GM12891 (cell line): ENCODE results near the gene CTNNA3.

Experiments
- DNase-seq: peaks from one replicate; pipeline ENCODE4 v3.0.0; 2011; ENCODE audit warnings: low spot score; ENCODE audit not compliant: insufficient read length
- FAIRE-seq: peaks from 2 replicates; lab custom pipeline; 2011; peaks lifted over from hg19 to GRCh38; lab: Jason Lieb, UNC
- PAX5 ChIP-seq: IDR thresholded peaks from 2 replicates; pipeline ENCODE4 v1.6.1; 2011; ENCODE audit warnings: low read length, moderate library complexity, mild to moderate bottlenecking; ENCODE audit not compliant: insufficient read depth, severe bottlenecking
- POLR2A ChIP-seq: IDR thresholded peaks from 2 replicates; pipeline ENCODE4 v1.6.1; 2011; ENCODE audit warnings: low read depth, low read length, control low read depth
- POLR2AphosphoS5 ChIP-seq: IDR thresholded peaks from 2 replicates; pipeline ENCODE4 v1.6.1; 2011; ENCODE audit warnings: low read depth, low read length, control low read depth
- POU2F2 ChIP-seq: IDR thresholded peaks from 2 replicates; pipeline ENCODE4 v1.6.1; 2011; ENCODE audit warnings: low read depth, mild to moderate bottlenecking, control low read depth, low read length, moderate library complexity
- SPI1 ChIP-seq: IDR thresholded peaks from 2 replicates; pipeline ENCODE4 v1.6.1; 2011; ENCODE audit warnings: low read depth, low read length, control low read depth
- TAF1 ChIP-seq: IDR thresholded peaks from 2 replicates; pipeline ENCODE4 v1.6.1; 2011; ENCODE audit warnings: low read depth, low read length, control low read depth

CTNNA3 gene

DNA sequence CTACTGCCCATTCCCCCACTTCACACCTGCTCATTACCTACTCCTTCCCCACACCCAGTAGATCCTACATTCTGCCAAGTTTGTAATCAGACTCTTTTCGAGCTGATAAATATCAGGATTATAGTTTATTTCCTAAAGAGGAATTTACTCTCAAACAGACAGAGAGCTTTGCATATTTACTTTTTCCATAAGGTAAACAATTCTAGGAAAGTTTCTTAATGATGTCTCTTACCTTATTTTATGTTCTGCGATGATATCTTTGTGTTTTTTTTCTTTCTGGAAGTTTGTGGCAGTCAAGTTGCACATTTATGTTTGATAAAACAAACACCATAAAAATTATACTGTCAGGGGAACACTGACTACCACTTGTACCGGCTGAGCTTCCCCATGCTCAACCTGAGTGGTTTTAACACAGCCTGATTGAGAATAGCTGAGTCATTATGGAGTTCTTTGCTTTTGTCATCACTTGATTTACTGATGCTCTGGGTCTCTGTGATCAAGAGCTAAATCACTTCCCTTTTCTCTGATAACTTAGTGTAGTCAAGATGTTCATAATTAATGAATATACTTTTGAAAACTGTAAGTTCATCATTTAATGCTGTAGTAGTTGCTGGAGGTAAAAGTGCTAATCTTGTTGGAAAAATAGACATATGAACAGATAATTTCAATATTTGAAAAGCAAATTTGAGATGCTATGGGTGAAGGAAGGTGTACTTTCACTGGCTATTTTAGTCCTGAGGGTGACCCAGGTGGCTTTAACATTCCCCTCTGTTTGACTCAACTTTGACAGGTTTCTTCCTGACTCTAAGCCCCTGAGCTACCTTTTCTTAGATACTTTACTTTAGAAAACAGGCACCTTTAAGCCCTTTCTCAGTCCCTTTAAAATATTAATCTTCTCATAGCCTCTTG is 1804.7 kb downstream of the CTNNA3 start:
- DNase-seq (no peak), FAIRE-seq (peak; percentile 92)
- TF ChIP-seq PAX5 (no peak), POLR2AphosphoS5 (peak; percentile 85), SPI1 (peak; percentile 93), POLR2A (peak; percentile 93), POU2F2 (no peak), TAF1 (peak; percentile 63; the same call in 1 of the 2 replicates)

DNA sequence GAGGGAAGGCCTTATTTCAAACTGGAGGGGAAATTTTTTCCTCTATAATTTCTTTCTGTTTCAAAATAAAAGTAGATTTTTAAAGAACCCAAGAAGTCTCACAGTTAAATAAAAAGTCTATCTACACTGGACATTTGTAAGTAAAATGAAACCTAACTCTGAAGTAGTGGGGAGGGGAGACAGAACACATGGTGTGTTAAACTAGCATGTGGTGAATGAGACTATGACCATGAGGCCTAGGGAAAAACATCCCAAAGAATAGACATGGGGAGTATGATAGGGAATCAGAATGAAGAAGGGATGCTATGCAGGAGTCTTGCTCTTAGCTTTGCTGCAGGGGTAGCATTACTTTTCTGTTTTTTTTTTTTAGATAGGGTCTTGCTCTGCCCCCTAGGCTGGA is 1831.5 kb downstream of the CTNNA3 start:
- FAIRE-seq (no peak), DNase-seq (no peak)
- TF ChIP-seq POU2F2 (no peak), PAX5 (no peak), SPI1 (no peak), TAF1 (no peak), POLR2A (no peak), POLR2AphosphoS5 (no peak)

DNA sequence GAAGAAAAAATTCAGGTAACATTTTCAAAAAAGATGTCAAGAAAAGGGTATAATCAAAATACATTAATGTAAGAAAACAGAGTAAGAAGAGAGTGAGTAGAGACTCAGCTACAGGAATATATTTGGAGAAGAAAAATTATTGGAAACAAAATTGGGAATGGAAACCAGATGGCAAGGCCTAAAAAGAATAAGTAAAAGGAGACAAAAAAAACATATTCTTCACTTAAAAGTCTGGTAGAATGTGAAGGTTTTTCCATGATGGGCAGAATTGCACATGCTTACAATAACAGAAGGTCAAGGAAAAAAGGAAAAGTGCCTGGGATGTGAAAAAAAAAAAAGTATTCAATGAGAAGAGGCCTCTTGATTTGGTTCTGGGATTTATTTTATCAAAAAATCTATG is 1832.0 kb downstream of the CTNNA3 start:
- FAIRE-seq = no peak
- TF ChIP-seq POLR2A (no peak), POU2F2 (no peak), POLR2AphosphoS5 (no peak), TAF1 (no peak), PAX5 (no peak), SPI1 (no peak)
- no peak for DNase-seq
